Astrocyte (in vitro differentiated cells and primary cell): ENCODE data around the gene ZHX3. TPM values are rescaled to one million over a fixed set of nuclear protein-coding genes. Genes with fewer than 3 reads are reported as not detected.

Experiments
- DNase-seq: peaks from one replicate; pipeline ENCODE4 v3.0.0-alpha.2; 2010; ENCODE audit warnings: low read depth
- FAIRE-seq: peaks from 2 replicates; lab custom pipeline; 2011; peaks lifted over from hg19 to GRCh38; lab: Jason Lieb, UNC
- H2AFZ ChIP-seq: 2 replicates; pipeline ENCODE4 v1.6.0; 2012; ENCODE audit warnings: low read depth, low read length, inconsistent platforms
- H3K27ac ChIP-seq: 2 replicates; pipeline ENCODE4 v1.5.1; 2011; ENCODE audit warnings: low read depth, low read length, inconsistent platforms
- H3K27me3 ChIP-seq: 2 replicates; pipeline ENCODE4 v1.6.0; 2011; ENCODE audit warnings: low read length, inconsistent platforms; ENCODE audit not compliant: insufficient read depth
- H3K36me3 ChIP-seq: 2 replicates; pipeline ENCODE4 v1.5.1; 2011; ENCODE audit warnings: low read length, inconsistent platforms; ENCODE audit not compliant: insufficient read depth
- H3K4me1 ChIP-seq: 2 replicates; pipeline ENCODE4 v1.5.1; 2011; ENCODE audit warnings: low read length, inconsistent platforms; ENCODE audit not compliant: insufficient read depth
- H3K4me2 ChIP-seq: 2 replicates; pipeline ENCODE4 v1.6.0; 2012; ENCODE audit warnings: low read length, inconsistent platforms
- H3K4me3 ChIP-seq: 2 replicates; pipeline ENCODE4 v1.5.1; 2011; ENCODE audit warnings: low read depth, mild to moderate bottlenecking, low read length, inconsistent platforms; ENCODE audit not compliant: insufficient read depth
- H3K79me2 ChIP-seq: 2 replicates; pipeline ENCODE4 v1.6.0; 2012; ENCODE audit warnings: mild to moderate bottlenecking, low read length, inconsistent platforms; ENCODE audit not compliant: insufficient read depth
- H3K9ac ChIP-seq: 2 replicates; pipeline ENCODE4 v1.6.0; 2012; ENCODE audit warnings: mild to moderate bottlenecking, low read length, inconsistent platforms
- H3K9me3 ChIP-seq: 2 replicates; pipeline ENCODE4 v1.5.1; 2012; ENCODE audit warnings: low read depth, mild to moderate bottlenecking, low read length, inconsistent platforms; ENCODE audit not compliant: insufficient read depth
- H4K20me1 ChIP-seq: 2 replicates; pipeline ENCODE4 v1.6.0; 2012; ENCODE audit warnings: low read length, inconsistent platforms; ENCODE audit not compliant: insufficient read depth
- H3K27ac Mint-ChIP-seq: one replicate; pipeline ENCODE4 v1.8.0; 2021; ENCODE audit warnings: mild to moderate bottlenecking, mixed read lengths; ENCODE audit not compliant: unreplicated experiment
- H3K27me3 Mint-ChIP-seq: one replicate; pipeline ENCODE4 v1.8.0; 2021; ENCODE audit warnings: low read depth, mixed read lengths; ENCODE audit not compliant: unreplicated experiment
- H3K36me3 Mint-ChIP-seq: one replicate; pipeline ENCODE4 v1.8.0; 2021; ENCODE audit warnings: low read depth, mixed read lengths; ENCODE audit not compliant: unreplicated experiment
- H3K4me1 Mint-ChIP-seq: one replicate; pipeline ENCODE4 v1.8.0; 2021; ENCODE audit warnings: low read depth, mixed read lengths; ENCODE audit not compliant: unreplicated experiment
- H3K4me3 Mint-ChIP-seq: one replicate; pipeline ENCODE4 v1.8.0; 2021; ENCODE audit warnings: mild to moderate bottlenecking, moderate library complexity, mixed read lengths; ENCODE audit not compliant: unreplicated experiment
- H3K9me3 Mint-ChIP-seq: one replicate; pipeline ENCODE4 v1.8.0; 2021; ENCODE audit warnings: mild to moderate bottlenecking, mixed read lengths; ENCODE audit not compliant: unreplicated experiment
- EZH2 ChIP-seq: IDR thresholded peaks from 2 replicates; pipeline ENCODE4 v1.6.1; 2012; ENCODE audit warnings: mild to moderate bottlenecking, low read length, inconsistent platforms; ENCODE audit not compliant: insufficient read depth
- total RNA-seq: library from RNA; stranded (reverse); gene quantifications from 2 replicates; pipeline ENCODE4 v1.2.1, GENCODE V29; 2021
- TF ChIP-seq, protein P1 (sequence below): IDR thresholded peaks from 2 replicates; pipeline ENCODE4 v1.5.1; 2011; ENCODE audit warnings: low read depth, mild to moderate bottlenecking, inconsistent platforms, low read length, moderate library complexity; ENCODE audit not compliant: insufficient read depth

Gene ZHX3
- total RNA-seq, 1 donor from 2014 or later = 41.6 TPM

DNA sequence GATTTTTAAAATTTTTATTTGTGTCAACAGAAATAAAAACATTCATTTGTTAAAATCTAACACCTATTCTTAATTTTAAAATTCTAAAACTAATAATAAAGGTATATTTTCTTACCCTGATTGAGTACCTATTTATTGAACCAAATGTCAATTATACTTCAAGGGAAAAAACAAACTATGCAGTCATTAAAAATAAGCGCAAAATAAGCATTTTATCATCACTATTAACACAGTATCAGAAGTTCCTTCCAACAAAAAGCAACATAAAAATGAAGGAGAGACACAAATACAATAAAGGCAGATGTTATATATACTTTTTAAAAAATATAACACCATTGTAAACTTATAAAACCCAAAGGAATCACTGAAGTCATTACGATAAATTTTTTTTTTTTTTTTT lies 52.7 kb downstream of the ZHX3 start:
- TF ChIP-seq, protein P1, sequence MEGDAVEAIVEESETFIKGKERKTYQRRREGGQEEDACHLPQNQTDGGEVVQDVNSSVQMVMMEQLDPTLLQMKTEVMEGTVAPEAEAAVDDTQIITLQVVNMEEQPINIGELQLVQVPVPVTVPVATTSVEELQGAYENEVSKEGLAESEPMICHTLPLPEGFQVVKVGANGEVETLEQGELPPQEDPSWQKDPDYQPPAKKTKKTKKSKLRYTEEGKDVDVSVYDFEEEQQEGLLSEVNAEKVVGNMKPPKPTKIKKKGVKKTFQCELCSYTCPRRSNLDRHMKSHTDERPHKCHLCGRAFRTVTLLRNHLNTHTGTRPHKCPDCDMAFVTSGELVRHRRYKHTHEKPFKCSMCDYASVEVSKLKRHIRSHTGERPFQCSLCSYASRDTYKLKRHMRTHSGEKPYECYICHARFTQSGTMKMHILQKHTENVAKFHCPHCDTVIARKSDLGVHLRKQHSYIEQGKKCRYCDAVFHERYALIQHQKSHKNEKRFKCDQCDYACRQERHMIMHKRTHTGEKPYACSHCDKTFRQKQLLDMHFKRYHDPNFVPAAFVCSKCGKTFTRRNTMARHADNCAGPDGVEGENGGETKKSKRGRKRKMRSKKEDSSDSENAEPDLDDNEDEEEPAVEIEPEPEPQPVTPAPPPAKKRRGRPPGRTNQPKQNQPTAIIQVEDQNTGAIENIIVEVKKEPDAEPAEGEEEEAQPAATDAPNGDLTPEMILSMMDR = no peak
- TF ChIP-seq EZH2 = no peak
- no peak for DNase-seq
- Mint-ChIP-seq H3K27ac (no peak overlapping the region), H3K27me3 (no peaks in the 10 kb centered on the region), H3K36me3 (peaks cover 3% of the 10 kb centered on the region), H3K4me3 (no peak overlapping the region), H3K4me1 (no peaks in the 10 kb centered on the region), H3K9me3 (no peaks in the 10 kb centered on the region)
- H3K4me2 ChIP-seq = no peak overlapping the region
- no peak overlapping the region for H2AFZ ChIP-seq
- no peak overlapping the region for H3K4me3 ChIP-seq
- FAIRE-seq = no peak
- no peak overlapping the region for H3K9ac ChIP-seq
- H3K36me3 ChIP-seq = peaks cover 6% of the 10 kb centered on the region
- no peaks in the 10 kb centered on the region for H3K4me1 ChIP-seq
- no peak overlapping the region for H3K27ac ChIP-seq
- no peaks in the 10 kb centered on the region for H3K27me3 ChIP-seq
- H3K79me2 ChIP-seq = peaks cover 11% of the 10 kb centered on the region
- H3K9me3 ChIP-seq = no peaks in the 10 kb centered on the region
- H4K20me1 ChIP-seq = peaks cover 18% of the 10 kb centered on the region

DNA sequence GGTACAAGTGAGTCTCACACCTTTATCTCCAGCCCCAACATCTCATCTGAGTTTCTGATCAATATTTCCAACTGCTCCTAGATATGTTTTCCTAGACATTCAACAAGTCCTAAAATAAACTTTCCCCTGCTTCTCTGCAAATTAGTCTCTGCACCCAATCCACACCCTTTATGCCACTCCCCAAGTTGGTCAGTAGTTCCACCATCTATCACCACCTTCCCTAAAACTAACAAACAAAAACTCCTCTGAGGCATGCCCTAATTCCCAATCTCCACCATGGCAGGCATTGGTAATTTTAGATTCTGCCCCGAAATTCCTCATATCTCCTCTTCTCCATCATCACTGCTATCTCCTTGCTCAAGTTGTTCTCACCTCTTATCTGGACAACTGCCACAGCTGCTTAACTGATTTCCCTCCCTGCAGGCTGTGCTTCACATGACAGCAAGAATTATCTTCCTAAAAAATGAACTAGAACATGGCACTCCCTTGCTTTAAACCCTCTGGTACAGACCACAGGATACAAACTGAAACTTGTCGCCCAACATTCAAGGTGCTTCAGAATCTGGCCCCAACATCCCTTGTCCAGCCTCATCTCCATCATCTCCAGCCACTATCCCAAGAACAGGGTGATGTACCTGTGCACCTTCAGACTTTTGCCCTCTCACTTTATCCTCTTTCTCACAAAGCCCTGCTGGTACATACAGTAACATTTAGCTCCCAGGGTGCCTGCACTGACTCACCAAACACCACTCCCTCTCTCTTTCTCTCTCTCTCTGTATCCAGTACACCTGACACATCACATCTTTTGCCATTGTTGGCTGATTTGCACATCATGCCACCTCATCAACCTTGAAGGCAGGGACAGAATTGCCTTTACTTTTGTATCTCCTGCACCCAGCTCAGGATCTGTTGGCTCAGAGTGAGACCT lies 55.5 kb downstream of the ZHX3 start:
- no peaks in the 10 kb centered on the region for H3K27me3 ChIP-seq

More for the DNA sequence above, 55.5 kb downstream of the ZHX3 start:
- Histone ChIP-seq H3K4me1 (no peaks in the 10 kb centered on the region), H3K9ac (no peak overlapping the region), H3K27ac (no peak overlapping the region), H3K9me3 (no peaks in the 10 kb centered on the region), H3K4me2 (no peak overlapping the region), H4K20me1 (peaks cover 18% of the 10 kb centered on the region), H3K4me3 (no peak overlapping the region), H3K79me2 (peaks cover 11% of the 10 kb centered on the region), H2AFZ (no peak overlapping the region), H3K36me3 (no peaks in the 10 kb centered on the region)
- Mint-ChIP-seq H3K27ac (no peak overlapping the region), H3K4me3 (no peak overlapping the region), H3K4me1 (no peaks in the 10 kb centered on the region), H3K27me3 (no peaks in the 10 kb centered on the region), H3K9me3 (no peaks in the 10 kb centered on the region), H3K36me3 (peaks cover 3% of the 10 kb centered on the region)
- TF ChIP-seq, protein P1 = no peak
- no peak for TF ChIP-seq EZH2
- DNase-seq = no peak
- no peak for FAIRE-seq
